GM18867 (cell line): ENCODE data around the gene LMOD2.

Source experiments
- ATAC-seq: cut with Tn5 transposase; IDR thresholded peaks from one replicate; pipeline ENCODE4 v1.9.1; 2021; ENCODE audit warnings: mild to moderate bottlenecking, moderate library complexity; ENCODE audit not compliant: unreplicated experiment

LMOD2 gene

GRCh38 chr7:123637878-123638277 lies 17.8 kb upstream of the LMOD2 start:
- ATAC-seq: no peak

- no peak for ATAC-seq
Measured at GRCh38 chr7:123639631-123640030, 16.0 kb upstream of the LMOD2 start.

GRCh38 chr7:123640583-123640982 lies 15.1 kb upstream of the LMOD2 start:
- no peak for ATAC-seq

DNA sequence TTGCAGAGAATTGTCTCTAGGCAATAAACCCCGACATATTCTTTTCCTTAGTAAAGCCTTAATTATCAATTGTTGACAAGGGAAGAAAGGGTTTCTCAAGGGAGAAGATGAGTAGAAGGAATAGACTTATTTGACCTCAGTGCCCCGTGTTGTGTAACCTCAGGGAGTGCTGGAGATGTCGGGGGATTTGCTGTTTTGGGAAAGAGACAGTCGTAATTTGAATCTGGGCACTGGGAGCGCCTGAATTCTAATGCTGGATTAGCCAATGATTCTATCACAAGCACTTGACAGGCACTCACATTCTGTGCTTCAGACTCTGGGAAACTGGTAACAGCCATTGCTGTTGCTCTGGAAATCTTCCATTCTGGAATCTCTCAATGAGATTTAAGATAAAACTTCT lies 13.8 kb upstream of the LMOD2 start:
- ATAC-seq: no peak

- ATAC-seq: no peak
Measured at GRCh38 chr7:123643495-123644441, 11.9 kb upstream of the LMOD2 start.

DNA sequence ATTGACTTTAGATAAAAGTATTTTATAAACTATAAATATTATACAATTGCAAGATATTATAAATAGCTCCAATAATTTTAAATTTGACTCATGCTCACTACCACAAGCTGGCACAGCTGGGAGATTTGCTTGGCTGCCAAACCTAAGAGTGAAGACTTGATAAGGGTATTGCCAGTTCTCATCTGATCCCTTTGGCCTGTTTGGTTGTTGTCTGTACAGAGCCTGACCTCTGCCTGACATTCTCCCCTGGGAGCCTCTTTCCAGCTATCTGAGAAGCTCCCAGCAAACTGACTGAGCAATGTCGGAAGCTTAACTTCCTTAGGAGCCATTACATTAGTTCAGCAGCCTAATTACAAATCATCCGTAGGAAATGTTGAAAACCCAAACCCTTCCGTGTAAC lies 10.2 kb upstream of the LMOD2 start:
- no peak for ATAC-seq

DNA sequence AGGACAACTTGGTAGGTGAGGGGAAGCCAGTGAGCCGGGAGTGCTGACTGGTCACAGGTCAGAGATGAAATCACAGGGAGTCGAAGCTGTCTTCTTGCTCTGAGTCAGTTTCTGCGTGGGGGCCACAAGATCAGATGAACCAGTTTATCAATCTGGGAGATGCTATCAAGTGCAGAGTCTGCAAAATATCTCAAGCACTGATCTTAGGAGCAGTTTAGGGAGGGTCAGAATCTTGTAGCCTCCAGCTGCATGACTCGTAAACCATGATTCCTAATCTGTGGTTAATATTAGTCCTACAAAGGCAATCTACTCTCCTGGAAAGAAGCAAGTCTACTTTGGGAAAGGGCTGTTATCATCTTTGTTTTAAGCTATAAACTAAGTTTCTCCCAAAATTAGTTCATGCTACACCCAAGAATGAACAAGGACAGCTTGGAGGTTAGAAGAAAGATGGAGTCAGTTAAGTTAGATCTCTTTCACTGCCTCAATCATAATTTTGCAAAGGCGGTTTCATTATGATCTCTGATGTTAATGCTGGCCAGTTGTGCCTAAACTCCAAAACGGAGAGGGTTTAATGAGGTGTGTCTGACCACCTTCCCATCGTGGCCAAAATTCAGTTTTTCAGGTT lies 8.4 kb upstream of the LMOD2 start:
- ATAC-seq: no peak

DNA sequence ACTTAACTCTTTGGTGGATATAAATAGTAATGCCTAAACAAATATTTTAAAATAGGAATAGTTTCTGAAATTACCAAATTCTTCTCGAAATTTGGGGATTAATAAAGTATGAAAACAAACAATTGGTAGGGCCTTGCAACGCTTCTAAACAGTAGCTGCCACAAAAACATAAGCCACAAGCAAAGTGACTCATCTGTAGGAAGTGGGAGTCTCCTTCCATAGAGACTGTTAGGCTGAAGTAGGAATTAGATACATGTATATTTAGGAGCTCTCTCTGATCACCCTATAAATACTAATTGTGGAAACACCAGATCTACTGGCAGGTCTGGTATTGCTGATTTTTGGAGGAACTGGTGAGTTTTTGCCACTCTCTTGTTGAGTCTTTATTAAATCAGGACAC lies 5.7 kb upstream of the LMOD2 start:
- ATAC-seq: no peak

GRCh38 chr7:123650595-123650994 lies 5.1 kb upstream of the LMOD2 start:
- ATAC-seq: no peak

DNA sequence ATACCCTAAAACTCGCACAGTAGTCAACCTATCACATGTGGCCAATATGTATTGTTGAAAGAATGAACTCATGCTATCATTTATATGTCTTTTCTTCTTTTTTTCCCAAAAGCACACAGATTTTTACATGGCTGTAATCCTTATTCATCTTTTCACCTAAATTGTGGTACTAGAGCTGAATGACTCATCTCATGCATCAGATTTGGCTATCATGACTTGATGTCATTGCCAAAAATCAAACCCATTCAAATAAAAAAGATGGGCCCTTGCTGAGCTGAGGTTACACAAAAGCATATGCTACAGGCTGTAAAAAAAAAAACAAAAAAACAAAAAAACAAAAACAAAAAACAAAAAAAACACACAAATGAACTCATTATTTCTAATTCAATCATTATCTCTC lies 3.3 kb upstream of the LMOD2 start:
- ATAC-seq: no peak

GRCh38 chr7:123653162-123653561 lies 2.5 kb upstream of the LMOD2 start:
- ATAC-seq: no peak

DNA sequence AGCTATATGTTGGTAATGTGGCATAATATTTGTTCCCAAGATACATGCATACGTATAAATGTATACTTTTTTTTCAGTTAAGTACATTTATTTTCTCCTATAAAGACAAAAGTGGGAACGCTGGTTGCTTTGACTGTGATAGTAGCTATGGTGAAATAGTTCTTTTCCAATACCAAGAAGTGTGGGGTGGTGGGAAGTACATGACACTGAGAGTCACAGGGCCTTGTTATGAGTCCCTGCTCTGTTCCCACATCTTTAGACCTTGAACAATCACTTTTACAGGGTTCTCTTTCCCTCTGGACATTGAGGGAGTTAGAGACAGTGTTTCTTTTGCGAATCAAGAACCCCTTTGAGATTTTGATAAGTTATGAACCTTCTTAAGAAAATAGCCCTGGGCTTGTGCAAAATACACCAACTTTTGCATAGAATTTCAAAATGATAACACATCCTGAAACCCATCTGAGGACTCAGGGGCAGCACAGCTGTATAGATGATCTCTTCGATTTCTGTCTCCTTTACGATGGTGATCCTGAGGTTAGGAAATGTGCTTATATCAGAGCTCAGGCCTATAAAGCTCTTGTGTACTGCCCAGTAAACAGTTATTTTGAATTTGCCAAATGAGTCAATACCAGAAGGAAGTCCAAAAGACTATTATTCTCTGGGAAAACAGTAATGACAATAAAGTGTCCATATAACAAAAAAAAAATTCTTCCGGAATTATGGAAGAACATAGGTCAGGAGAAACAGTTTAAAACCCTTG lies 1.1 kb downstream of the LMOD2 start:
- ATAC-seq: no peak

GRCh38 chr7:123657304-123657685 lies 1.6 kb downstream of the LMOD2 start:
- ATAC-seq: no peak

DNA sequence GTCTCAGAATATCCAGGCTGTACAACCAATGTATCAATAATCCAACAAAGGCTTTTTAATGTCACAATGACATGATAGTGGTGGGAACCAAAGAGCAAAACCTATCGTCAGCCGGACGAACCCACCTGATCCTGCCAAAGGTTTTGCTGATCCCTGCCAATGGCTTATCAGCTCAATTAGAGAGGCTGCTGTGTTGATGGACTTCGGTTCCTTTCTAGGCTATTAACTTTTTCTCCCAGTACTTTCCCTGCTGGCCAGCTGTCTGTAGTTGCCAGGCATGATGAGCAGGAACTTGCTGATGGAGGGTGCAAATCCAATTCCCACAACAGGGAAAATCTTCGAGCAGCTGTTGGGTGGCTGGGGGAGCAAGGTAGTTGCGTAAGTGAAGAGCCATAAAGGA lies 2.4 kb downstream of the LMOD2 start:
- no peak for ATAC-seq

- no peak for ATAC-seq
Measured at GRCh38 chr7:123660514-123661354, 5.1 kb downstream of the LMOD2 start.

GRCh38 chr7:123661765-123662164 lies 6.1 kb downstream of the LMOD2 start:
- no peak for ATAC-seq

- no peak for ATAC-seq
Measured at GRCh38 chr7:123662293-123662692, 6.6 kb downstream of the LMOD2 start.

DNA sequence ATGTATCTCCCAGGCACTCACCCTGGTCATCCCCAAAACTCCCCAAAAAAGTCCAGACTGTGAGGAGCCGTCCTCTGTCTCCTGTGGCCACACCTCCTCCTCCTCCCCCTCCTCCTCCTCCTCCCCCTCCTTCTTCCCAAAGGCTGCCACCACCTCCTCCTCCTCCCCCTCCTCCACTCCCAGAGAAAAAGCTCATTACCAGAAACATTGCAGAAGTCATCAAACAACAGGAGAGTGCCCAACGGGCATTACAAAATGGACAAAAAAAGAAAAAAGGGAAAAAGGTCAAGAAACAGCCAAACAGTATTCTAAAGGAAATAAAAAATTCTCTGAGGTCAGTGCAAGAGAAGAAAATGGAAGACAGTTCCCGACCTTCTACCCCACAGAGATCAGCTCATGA lies 7.1 kb downstream of the LMOD2 start:
- ATAC-seq: no peak

- ATAC-seq: no peak
Measured at GRCh38 chr7:123663200-123663599, 7.5 kb downstream of the LMOD2 start.

- ATAC-seq: no peak
Measured at GRCh38 chr7:123665157-123665556, 9.5 kb downstream of the LMOD2 start.

- no peak for ATAC-seq
Measured at GRCh38 chr7:123665896-123666295, 10.2 kb downstream of the LMOD2 start.
